Lower lobe of right lung (tissue), 2 donors: ENCODE results near the gene CCDC180. TPM values are rescaled to one million over a fixed set of nuclear protein-coding genes. Genes with fewer than 3 reads are reported as not detected.

Source experiments
- ATAC-seq, 2 donors: fragments of 200-7000 bp; cut with Tn5 transposase; one replicate each; pipeline ENCODE4 v1.9.1; 2020 to 2022; ENCODE audit warnings: mild to moderate bottlenecking in 2 of 2, moderate library complexity in 2 of 2
- DNase-seq: peaks from one replicate; pipeline ENCODE4 v3.0.0-alpha.2; 2020
- H3K27ac ChIP-seq: fragments of 200-600 bp; one replicate; pipeline ENCODE4 v1.8.0; 2022
- H3K27me3 ChIP-seq: fragments of 200-600 bp; one replicate; pipeline ENCODE4 v1.8.0; 2022; ENCODE audit warnings: low read depth
- H3K36me3 ChIP-seq: fragments of 200-600 bp; one replicate; pipeline ENCODE4 v1.8.0; 2022; ENCODE audit warnings: mild to moderate bottlenecking
- H3K4me1 ChIP-seq: fragments of 200-600 bp; one replicate; pipeline ENCODE4 v1.8.0; 2022
- H3K4me3 ChIP-seq: fragments of 200-600 bp; one replicate; pipeline ENCODE4 v1.8.0; 2022; ENCODE audit warnings: mild to moderate bottlenecking
- H3K9me3 ChIP-seq: fragments of 200-600 bp; one replicate; pipeline ENCODE4 v1.8.0; 2022
- CTCF ChIP-seq: fragments of 200-600 bp; IDR thresholded peaks from one replicate; pipeline ENCODE4 v1.8.0; 2022; ENCODE audit warnings: antibody characterized with exemption, mild to moderate bottlenecking
- intact Hi-C: fragments of 100-400 bp; cut with DNase I; formaldehyde crosslinking; loops from one replicate; pipeline ENCODE4 v1.11.0; 2022
- total RNA-seq: library from RNA; stranded (reverse); fragmentation: NEBNext Ultra II Directional; extraction: Animal tissue kit (Norgen Biotek cat#: 25700); gene quantifications from one replicate; pipeline ENCODE4 v1.2.1, GENCODE V29; 2021
- donor health status: DM: no; HTN: yes; CAD: no; lungs with severe emphysema.

Gene CCDC180
- total RNA-seq, 1 donor from 2014 or later: 11.3 TPM

- Histone ChIP-seq H3K27ac (no peak overlapping the region), H3K27me3 (no peaks in the 10 kb centered on the region), H3K9me3 (no peaks in the 10 kb centered on the region), H3K4me1 (no peaks in the 10 kb centered on the region), H3K36me3 (peaks cover 11% of the 10 kb centered on the region), H3K4me3 (no peak overlapping the region)
- DNase-seq: no peak
- no peak for ATAC-seq
- intact Hi-C loops: no loop called here
- no peak for TF ChIP-seq CTCF
Observed at GRCh38 chr9:97348871-97349270, 41.4 kb downstream of the CCDC180 start.

GRCh38 chr9:97349400-97349799 is 41.9 kb downstream of the CCDC180 start:
- Histone ChIP-seq H3K4me3 (no peak overlapping the region), H3K36me3 (peaks cover 11% of the 10 kb centered on the region), H3K9me3 (no peaks in the 10 kb centered on the region), H3K4me1 (no peaks in the 10 kb centered on the region), H3K27me3 (no peaks in the 10 kb centered on the region), H3K27ac (no peak overlapping the region)
- DNase-seq (no peak), ATAC-seq (no peak)
- intact Hi-C loops: no loop called here
- TF ChIP-seq CTCF: no peak

GRCh38 chr9:97354637-97355036 is 47.2 kb downstream of the CCDC180 start:
- Histone ChIP-seq H3K27me3 (no peaks in the 10 kb centered on the region), H3K4me3 (no peak overlapping the region), H3K9me3 (no peaks in the 10 kb centered on the region), H3K4me1 (no peaks in the 10 kb centered on the region), H3K27ac (no peak overlapping the region), H3K36me3 (peaks cover 18% of the 10 kb centered on the region)
- DNase-seq (no peak), ATAC-seq (no peak)
- intact Hi-C loops: no loop called here
- no peak for TF ChIP-seq CTCF

GRCh38 chr9:97357056-97357455 is 49.6 kb downstream of the CCDC180 start:
- intact Hi-C loops: no loop called here
- H3K4me1 ChIP-seq: no peaks in the 10 kb centered on the region
- no peak overlapping the region for H3K27ac ChIP-seq
- H3K4me3 ChIP-seq: no peak overlapping the region
- peaks cover 18% of the 10 kb centered on the region for H3K36me3 ChIP-seq
- no peaks in the 10 kb centered on the region for H3K9me3 ChIP-seq
- ATAC-seq (no peak), DNase-seq (no peak)
- no peak for TF ChIP-seq CTCF
- H3K27me3 ChIP-seq: no peaks in the 10 kb centered on the region

Other genes with a start within 250 kb of the CCDC180 start
- 22.2 TPM for gene TDRD7, start 104.4 kb downstream of the CCDC180 start, total RNA-seq
- gene TMOD1, start 194.0 kb downstream of the CCDC180 start, total RNA-seq: 7.9 TPM